Gastroesophageal sphincter (tissue), 3 donors: Measurements from ENCODE around the gene PRDM16.

Source experiments
- EP300 ChIP-seq: sonication (generic); formaldehyde crosslinking; IDR thresholded peaks from one replicate; pipeline ENCODE4 v1.6.1; 2017; ENCODE audit warnings: antibody characterized with exemption, mild to moderate bottlenecking
- POLR2A ChIP-seq, 2 donors: fragments of 450-650 bp; IDR thresholded peaks; one replicate each; pipeline ENCODE4 v1.6.1; 2017; ENCODE audit warnings: antibody characterized with exemption in 2 of 2, mild to moderate bottlenecking in 2 of 2, moderate library complexity in 1 of 2
- TF ChIP-seq, protein P1 (sequence below), 4 experiments: fragments of 200-600 bp in 2 of 4; fragments of 450-650 bp in 2 of 4; sonication (generic) in 1 of 4; IDR thresholded peaks; one replicate each; pipeline ENCODE4 v1.5.1; 2017 to 2019; ENCODE audit warnings: antibody characterized with exemption in 4 of 4, mild to moderate bottlenecking in 2 of 4, moderate library complexity in 2 of 4

DNA sequence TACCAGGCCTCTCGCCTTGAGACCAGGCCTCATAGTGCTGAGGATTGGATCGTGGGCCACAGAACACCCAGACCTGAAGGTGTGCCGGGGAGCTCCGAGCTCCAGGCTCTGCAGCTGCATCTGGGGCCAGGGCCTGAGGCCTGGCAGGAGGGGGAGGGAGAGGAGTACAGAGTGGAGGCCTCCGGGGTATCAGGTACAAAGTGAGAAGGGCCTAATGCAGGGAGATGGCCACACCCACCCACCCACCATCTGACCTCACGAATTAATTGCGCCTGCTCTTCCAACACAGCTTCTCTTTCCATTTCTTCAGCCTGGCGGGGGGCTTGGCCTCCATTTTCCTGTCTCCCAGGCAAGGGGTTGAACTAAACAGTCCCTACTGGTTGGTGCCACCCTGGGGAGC, 286.1 kb downstream of the PRDM16 start:
- TF ChIP-seq POLR2A (IDR thresholded peaks at IDR 0.05) (no peak), EP300 (no peak)
- TF ChIP-seq, protein P1, sequence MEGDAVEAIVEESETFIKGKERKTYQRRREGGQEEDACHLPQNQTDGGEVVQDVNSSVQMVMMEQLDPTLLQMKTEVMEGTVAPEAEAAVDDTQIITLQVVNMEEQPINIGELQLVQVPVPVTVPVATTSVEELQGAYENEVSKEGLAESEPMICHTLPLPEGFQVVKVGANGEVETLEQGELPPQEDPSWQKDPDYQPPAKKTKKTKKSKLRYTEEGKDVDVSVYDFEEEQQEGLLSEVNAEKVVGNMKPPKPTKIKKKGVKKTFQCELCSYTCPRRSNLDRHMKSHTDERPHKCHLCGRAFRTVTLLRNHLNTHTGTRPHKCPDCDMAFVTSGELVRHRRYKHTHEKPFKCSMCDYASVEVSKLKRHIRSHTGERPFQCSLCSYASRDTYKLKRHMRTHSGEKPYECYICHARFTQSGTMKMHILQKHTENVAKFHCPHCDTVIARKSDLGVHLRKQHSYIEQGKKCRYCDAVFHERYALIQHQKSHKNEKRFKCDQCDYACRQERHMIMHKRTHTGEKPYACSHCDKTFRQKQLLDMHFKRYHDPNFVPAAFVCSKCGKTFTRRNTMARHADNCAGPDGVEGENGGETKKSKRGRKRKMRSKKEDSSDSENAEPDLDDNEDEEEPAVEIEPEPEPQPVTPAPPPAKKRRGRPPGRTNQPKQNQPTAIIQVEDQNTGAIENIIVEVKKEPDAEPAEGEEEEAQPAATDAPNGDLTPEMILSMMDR (IDR thresholded peaks at IDR 0.05) = no peak
